CD4-positive, alpha-beta T cell treated with Interleukin-4 for 4 hours (primary cell): Measurements from ENCODE around the gene PODN.

Source experiments
- DNase-seq: peaks from one replicate; pipeline ENCODE4 v3.0.0-alpha.2; 2020

Gene PODN

GRCh38 chr1:53091841-53092645 is 30.0 kb downstream of the PODN start:
- no peak for DNase-seq

GRCh38 chr1:53092659-53093450 is 30.8 kb downstream of the PODN start:
- DNase-seq, result no peak

- DNase-seq, result no peak
Observed at GRCh38 chr1:53093451-53093754, 31.4 kb downstream of the PODN start.

- no peak for DNase-seq
Observed at GRCh38 chr1:53093778-53094532, 31.9 kb downstream of the PODN start.

GRCh38 chr1:53094533-53094919 is 32.5 kb downstream of the PODN start:
- no peak for DNase-seq

- no peak for DNase-seq
Observed at GRCh38 chr1:53104289-53104913, 42.4 kb downstream of the PODN start.

- no peak for DNase-seq
Observed at GRCh38 chr1:53107090-53107489, 45.1 kb downstream of the PODN start.

GRCh38 chr1:53107570-53108322 is 45.7 kb downstream of the PODN start:
- no peak for DNase-seq

GRCh38 chr1:53108646-53109580 is 46.9 kb downstream of the PODN start:
- DNase-seq, result no peak

- no peak for DNase-seq
Observed at GRCh38 chr1:53110370-53111072, 48.5 kb downstream of the PODN start.

GRCh38 chr1:53111073-53111556 is 49.1 kb downstream of the PODN start:
- no peak for DNase-seq

GRCh38 chr1:53111693-53112092 is 49.7 kb downstream of the PODN start:
- DNase-seq, result no peak

GRCh38 chr1:53112271-53112774 is 50.3 kb downstream of the PODN start:
- no peak for DNase-seq

GRCh38 chr1:53112861-53113260 is 50.8 kb downstream of the PODN start:
- no peak for DNase-seq

- no peak for DNase-seq
Observed at GRCh38 chr1:53114090-53114489, 52.1 kb downstream of the PODN start.

GRCh38 chr1:53114581-53115400 is 52.8 kb downstream of the PODN start:
- no peak for DNase-seq

GRCh38 chr1:53115403-53116306 is 53.6 kb downstream of the PODN start:
- no peak for DNase-seq

GRCh38 chr1:53116307-53116810 is 54.3 kb downstream of the PODN start:
- no peak for DNase-seq
